Measurements from ENCODE around the gene TCAP. TPM values are rescaled to one million over a fixed set of nuclear protein-coding genes. Genes with fewer than 3 reads are reported as not detected.
A peak's percentile ranks its signal among the peaks of the same experiment; 100 is the strongest.

TCAP gene
- total and polyA plus RNA-seq, 12 donors: 2,452 to 6,290 (median 4,242) TPM

DNA sequence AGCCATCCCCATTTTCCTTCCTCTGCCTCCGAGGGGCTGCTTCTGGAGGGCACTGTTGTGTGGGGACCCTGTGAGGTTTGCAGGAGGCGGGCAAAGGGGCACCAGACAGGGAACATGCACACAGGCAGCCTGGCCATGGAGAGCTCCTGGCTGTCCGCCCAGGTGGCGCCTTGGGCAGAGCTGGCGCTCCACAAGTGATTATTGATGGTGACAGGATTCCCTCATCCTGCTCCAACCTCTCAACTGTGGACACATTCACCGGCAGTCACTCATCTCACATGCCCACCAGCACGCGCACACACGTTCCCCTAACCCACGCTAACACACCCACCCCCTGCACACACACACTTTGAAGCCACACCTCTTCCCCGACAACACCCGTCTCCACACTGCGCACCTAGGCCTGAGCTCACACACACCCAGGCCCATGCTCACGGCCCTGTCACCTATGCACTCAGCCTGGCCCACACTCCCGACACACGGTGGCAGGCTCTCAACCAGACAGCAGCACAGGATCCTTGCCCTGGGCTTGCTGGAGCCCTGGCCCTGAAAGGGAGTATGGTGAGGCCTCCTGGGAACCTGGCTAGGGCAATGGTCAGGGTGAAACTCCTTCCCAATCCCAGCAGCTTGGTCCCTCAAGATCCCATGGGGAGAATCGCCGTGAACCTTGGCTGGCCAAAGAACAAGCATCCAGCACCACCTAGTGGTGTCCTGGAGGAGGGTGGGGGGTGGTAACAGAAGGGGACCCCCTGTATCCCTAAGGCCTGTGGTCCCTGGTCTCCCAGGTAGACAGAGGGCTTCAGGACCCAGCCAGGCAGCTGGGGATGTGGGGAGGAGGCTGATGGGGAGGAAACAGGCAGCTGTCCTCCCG is 6.7 kb downstream of the TCAP start:
- TF ChIP-seq, protein P1, sequence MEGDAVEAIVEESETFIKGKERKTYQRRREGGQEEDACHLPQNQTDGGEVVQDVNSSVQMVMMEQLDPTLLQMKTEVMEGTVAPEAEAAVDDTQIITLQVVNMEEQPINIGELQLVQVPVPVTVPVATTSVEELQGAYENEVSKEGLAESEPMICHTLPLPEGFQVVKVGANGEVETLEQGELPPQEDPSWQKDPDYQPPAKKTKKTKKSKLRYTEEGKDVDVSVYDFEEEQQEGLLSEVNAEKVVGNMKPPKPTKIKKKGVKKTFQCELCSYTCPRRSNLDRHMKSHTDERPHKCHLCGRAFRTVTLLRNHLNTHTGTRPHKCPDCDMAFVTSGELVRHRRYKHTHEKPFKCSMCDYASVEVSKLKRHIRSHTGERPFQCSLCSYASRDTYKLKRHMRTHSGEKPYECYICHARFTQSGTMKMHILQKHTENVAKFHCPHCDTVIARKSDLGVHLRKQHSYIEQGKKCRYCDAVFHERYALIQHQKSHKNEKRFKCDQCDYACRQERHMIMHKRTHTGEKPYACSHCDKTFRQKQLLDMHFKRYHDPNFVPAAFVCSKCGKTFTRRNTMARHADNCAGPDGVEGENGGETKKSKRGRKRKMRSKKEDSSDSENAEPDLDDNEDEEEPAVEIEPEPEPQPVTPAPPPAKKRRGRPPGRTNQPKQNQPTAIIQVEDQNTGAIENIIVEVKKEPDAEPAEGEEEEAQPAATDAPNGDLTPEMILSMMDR (IDR thresholded peaks at IDR 0.05): peak; percentile 21 to 65 (median 53)
- no peaks in the 10 kb centered on the region for H3K9me3 ChIP-seq
- 30 to 49% methylated on average over 19 of the region's 19 CpGs for WGBS, 2 donors
- DNase-seq (peak in 1 of 2 donors; percentile 74), ATAC-seq (peak in 7 of 8 donors; percentile 2 to 37 (median 19))
- H3K4me3 ChIP-seq: no peak overlapping the region
- peak overlapping the region; percentile 35 to 98 (median 80) for H3K27ac ChIP-seq
- intact Hi-C loops (cut with DNase I): loop anchor here in 6 of 10 donors (5.0 to 10.0 kb wide), 5 partner anchors 35 to 60 kb away; partner anchors contain the start of genes MIEN1 (in 1 of the 6), PPP1R1B (in 1 of the 6) and STARD3 (in 1 of the 6)
- peaks cover 0 to 46% (median 8%) of the 10 kb centered on the region in 7 donors for H3K27me3 ChIP-seq
- H3K36me3 ChIP-seq: peaks cover 0 to 1% (median 0%) of the 10 kb centered on the region in 9 donors
- H3K4me1 ChIP-seq: peaks cover 33 to 90% (median 59%) of the 10 kb centered on the region in 9 donors

- Histone ChIP-seq H3K9me3 (no peaks in the 10 kb centered on the region), H3K27me3 (peaks cover 0 to 37% (median 7%) of the 10 kb centered on the region in 7 donors), H3K4me1 (peaks cover 35 to 88% (median 58%) of the 10 kb centered on the region in 9 donors), H3K36me3 (peaks cover 0 to 3% (median 0%) of the 10 kb centered on the region in 9 donors), H3K27ac (peak overlapping the region; percentile 23 to 98 (median 79)), H3K4me3 (no peak overlapping the region)
- no peak for ATAC-seq
- no peak for DNase-seq
- TF ChIP-seq, protein P1 (IDR thresholded peaks at IDR 0.05): peak in 1 of 9 donors; percentile 7
- intact Hi-C loops (cut with DNase I): loop anchor here in 6 of 10 donors (5.0 to 10.0 kb wide), 5 partner anchors 35 to 60 kb away; partner anchors contain the start of genes MIEN1 (in 1 of the 6), PPP1R1B (in 1 of the 6) and STARD3 (in 1 of the 6)
- 81 to 84% methylated on average over 15 of the region's 15 CpGs for WGBS, 2 donors
These were observed 7.6 kb downstream of the TCAP start for GRCh38 chr17:39672522-39673334.

DNA sequence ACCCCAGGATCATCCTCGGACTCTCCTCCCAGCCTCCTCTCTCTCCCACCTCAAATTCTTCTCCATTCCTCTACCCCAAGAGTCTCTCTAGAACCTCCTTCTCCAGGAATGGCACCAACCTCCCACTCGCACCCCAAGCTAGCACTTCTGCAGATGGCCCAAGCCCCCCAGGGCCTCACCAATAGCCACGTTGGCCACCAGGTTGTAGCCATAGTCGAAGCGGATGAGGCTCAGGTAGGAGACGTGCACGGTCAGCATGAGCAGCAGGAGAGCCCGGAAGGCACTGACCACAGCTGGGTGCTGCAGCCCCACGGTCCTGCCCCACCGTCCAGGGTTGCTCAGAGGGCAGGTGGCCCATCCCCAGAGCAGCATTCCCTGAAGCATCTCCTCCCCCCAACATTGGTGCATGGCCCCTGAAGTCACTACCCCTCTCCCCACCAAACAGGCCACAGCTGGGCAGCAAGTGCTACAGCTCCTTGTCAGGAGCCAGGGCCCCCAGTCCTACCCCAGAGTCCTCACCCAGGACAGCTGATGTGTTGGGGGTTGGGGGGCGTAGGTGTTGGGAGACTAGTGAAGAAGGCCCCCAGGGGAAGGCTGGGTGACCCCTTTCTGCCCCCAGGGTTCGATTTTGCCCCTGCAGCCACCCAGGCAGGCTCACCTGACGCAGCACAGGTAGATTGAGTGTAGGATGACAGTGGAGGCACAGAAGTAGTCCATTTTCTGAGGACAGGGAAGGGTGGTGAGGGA is 8.4 kb downstream of the TCAP start:
- intact Hi-C loops (cut with DNase I): loop anchor here in 6 of 10 donors (5.0 to 10.0 kb wide), 5 partner anchors 36 to 59 kb away; partner anchors contain the start of genes MIEN1 (in 1 of the 6), PPP1R1B (in 1 of the 6) and STARD3 (in 1 of the 6)
- H3K36me3 ChIP-seq: peaks cover 0 to 3% (median 0%) of the 10 kb centered on the region in 9 donors
- TF ChIP-seq, protein P1 (IDR thresholded peaks at IDR 0.05): no peak
- peaks cover 40 to 88% (median 56%) of the 10 kb centered on the region in 9 donors for H3K4me1 ChIP-seq
- no peak overlapping the region for H3K4me3 ChIP-seq
- no peak for DNase-seq
- no peak for ATAC-seq
- 81 to 85% methylated on average over 13 of the region's 13 CpGs for WGBS, 2 donors
- H3K27me3 ChIP-seq: peaks cover 0 to 29% (median 7%) of the 10 kb centered on the region in 7 donors
- H3K9me3 ChIP-seq: no peaks in the 10 kb centered on the region
- H3K27ac ChIP-seq: peak overlapping the region in 6 of 10 donors; percentile 13 to 93 (median 84)
